ENCODE results near the gene CDK10. TPM values are rescaled to one million over a fixed set of nuclear protein-coding genes. Genes with fewer than 3 reads are reported as not detected.
"Not testable (repeated sequence)": the region's sequence is repeated elsewhere in the genome, so short reads cannot be mapped to it uniquely, and the experiment has no call there.

CDK10 gene
- total and polyA plus RNA-seq, 8 donors = 33.7 to 253 (median 59.4) TPM

DNA sequence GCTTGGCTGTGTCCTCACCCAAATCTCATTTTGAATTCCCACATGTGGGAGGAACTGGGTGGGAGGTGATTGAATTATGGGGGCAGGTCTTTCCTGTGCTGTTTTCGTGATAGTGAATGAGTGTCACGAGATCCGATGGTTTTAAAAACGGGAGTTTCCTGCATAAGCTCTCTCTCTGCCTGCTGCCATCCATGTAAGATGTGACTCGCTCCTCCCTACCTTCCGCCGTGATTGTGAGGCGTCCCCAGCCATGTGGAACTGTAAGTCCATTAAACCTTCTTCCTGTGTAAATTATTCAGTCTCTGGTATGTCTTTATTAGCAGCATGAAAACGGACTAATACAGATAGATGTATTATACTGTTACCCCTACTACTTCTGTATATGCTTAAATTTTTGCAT is 25.3 kb upstream of the CDK10 start:
- ATAC-seq (no peak), DNase-seq (peak in 1 of 6 donors; percentile 4), FAIRE-seq (no peak)
- H3K36me3 ChIP-seq = no peaks in the 10 kb centered on the region
- intact Hi-C loops (cut with DNase I) = no loop called here
- H3K27me3 ChIP-seq = no peaks in the 10 kb centered on the region
- TF ChIP-seq, protein P1, sequence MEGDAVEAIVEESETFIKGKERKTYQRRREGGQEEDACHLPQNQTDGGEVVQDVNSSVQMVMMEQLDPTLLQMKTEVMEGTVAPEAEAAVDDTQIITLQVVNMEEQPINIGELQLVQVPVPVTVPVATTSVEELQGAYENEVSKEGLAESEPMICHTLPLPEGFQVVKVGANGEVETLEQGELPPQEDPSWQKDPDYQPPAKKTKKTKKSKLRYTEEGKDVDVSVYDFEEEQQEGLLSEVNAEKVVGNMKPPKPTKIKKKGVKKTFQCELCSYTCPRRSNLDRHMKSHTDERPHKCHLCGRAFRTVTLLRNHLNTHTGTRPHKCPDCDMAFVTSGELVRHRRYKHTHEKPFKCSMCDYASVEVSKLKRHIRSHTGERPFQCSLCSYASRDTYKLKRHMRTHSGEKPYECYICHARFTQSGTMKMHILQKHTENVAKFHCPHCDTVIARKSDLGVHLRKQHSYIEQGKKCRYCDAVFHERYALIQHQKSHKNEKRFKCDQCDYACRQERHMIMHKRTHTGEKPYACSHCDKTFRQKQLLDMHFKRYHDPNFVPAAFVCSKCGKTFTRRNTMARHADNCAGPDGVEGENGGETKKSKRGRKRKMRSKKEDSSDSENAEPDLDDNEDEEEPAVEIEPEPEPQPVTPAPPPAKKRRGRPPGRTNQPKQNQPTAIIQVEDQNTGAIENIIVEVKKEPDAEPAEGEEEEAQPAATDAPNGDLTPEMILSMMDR (IDR thresholded peaks at IDR 0.05) = no peak
- no peak overlapping the region for H3K27ac ChIP-seq
- H3K4me3 ChIP-seq = no peak overlapping the region
- no peaks in the 10 kb centered on the region for H3K9me3 ChIP-seq
- WGBS, 2 donors = 94 to 95% methylated on average over 9 of the region's 9 CpGs
- peaks cover 10 to 12% (median 11%) of the 10 kb centered on the region in 3 donors for H3K4me1 ChIP-seq

DNA sequence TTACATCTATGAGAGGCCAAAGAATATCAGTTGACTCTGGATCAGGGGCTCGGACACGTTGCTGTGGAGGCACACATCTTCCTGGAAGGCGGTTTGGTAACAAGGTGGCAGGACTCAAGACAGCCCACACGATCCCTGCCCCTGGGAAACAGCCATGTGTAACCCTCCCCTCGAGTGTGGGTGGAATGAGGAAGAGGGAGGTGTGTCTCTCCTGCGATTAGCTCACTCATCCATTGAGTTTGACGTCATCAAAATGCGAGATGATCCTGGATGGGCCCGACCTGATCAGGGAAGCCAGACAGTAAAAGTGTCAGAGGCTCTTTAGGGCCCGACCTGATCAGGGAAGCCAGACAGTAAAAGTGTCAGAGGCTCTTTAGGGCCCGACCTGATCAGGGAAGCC is 22.3 kb upstream of the CDK10 start:
- H3K4me3 ChIP-seq; H3K36me3 ChIP-seq; FAIRE-seq; H3K27me3 ChIP-seq; intact Hi-C loops (cut with DNase I); H3K4me1 ChIP-seq; H3K27ac ChIP-seq; ATAC-seq; H3K9me3 ChIP-seq: not testable (repeated sequence)
- 84 to 86% methylated on average over 9 to 10 of the region's 11 CpGs for WGBS, 2 donors
- DNase-seq = peak in 1 of 6 donors; percentile 8

DNA sequence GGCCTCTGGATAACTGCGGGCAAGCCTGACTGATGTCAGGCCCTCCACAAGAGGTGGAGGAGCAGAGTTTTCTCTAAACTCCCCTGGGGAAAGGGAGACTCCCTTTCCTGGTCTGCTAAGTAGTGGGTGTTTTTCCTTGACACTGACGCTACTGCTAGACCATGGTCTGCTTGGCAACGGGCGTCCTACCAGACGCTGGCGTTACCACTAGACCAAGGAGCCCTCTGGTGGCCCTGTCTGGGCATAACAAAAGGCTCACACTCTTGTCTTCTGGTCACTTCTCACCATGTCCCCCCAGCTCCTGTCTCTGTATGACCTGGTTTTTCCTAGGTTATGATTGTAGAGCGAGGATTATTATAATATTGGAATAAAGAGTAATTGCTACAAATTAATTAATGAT is 19.5 kb upstream of the CDK10 start:
- H3K27ac ChIP-seq; H3K4me1 ChIP-seq; H3K27me3 ChIP-seq; H3K36me3 ChIP-seq; FAIRE-seq; H3K4me3 ChIP-seq; intact Hi-C loops (cut with DNase I); H3K9me3 ChIP-seq; ATAC-seq: not testable (repeated sequence)
- peak in 1 of 6 donors; percentile 13 for DNase-seq
- 27 to 54% methylated on average over 7 of the region's 7 CpGs for WGBS, 2 donors

DNA sequence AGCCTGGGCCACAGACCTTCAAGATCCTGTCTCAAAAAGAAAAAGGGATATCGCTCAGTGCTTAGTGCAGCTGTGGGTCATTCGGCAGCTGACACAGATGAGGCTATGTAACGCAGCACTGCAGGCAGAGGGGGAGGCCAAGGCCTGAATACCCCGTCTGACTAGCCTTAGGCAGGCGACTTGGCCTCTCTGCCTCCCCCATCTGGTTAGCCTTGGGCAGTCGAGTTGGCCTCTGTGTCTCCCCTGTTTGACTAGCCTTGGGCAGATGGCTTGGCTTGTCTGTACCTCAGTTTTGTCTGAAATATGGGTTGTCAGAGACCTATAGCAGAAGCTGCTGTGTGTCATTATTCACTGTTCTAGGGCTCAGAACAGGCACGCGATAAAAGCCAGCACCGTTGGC is 18.9 kb upstream of the CDK10 start:
- intact Hi-C loops (cut with DNase I) = no loop called here
- Histone ChIP-seq H3K27ac (no peak overlapping the region), H3K9me3 (no peaks in the 10 kb centered on the region), H3K4me3 (no peak overlapping the region), H3K36me3 (no peaks in the 10 kb centered on the region), H3K27me3 (no peaks in the 10 kb centered on the region), H3K4me1 (no peaks in the 10 kb centered on the region)
- TF ChIP-seq, protein P1 (IDR thresholded peaks at IDR 0.05) = no peak
- DNase-seq (peak in 1 of 6 donors; percentile 24), FAIRE-seq (no peak), ATAC-seq (no peak)
- WGBS, 2 donors = 78 to 90% methylated on average over 8 to 9 of the region's 9 CpGs

DNA sequence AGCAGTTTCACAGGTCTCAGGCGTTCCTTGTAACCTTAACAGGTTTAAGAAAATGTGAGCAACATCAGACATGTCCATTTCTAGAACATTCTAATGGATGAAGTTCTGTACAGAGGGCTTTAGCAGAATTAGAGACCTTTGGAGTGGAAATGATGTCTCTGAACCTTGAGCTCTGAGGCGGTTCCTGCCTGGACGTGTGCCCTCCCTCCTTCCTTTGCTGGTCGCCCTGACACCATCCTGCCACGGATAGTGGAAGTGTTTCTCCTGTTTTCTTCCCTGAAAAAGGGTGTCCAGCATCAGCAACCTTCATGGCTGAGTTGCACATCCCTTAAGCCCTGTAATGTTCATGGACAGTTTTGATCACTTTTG is 17.7 kb upstream of the CDK10 start:
- TF ChIP-seq, protein P1 (IDR thresholded peaks at IDR 0.05) = no peak
- Histone ChIP-seq H3K9me3 (no peaks in the 10 kb centered on the region), H3K27me3 (no peaks in the 10 kb centered on the region), H3K4me1 (no peaks in the 10 kb centered on the region), H3K4me3 (no peak overlapping the region), H3K27ac (no peak overlapping the region), H3K36me3 (no peaks in the 10 kb centered on the region)
- FAIRE-seq (no peak), DNase-seq (no peak), ATAC-seq (peak in 1 of 4 donors; percentile 43)
- 75 to 79% methylated on average over 5 of the region's 5 CpGs for WGBS, 2 donors
- intact Hi-C loops (cut with DNase I) = no loop called here

DNA sequence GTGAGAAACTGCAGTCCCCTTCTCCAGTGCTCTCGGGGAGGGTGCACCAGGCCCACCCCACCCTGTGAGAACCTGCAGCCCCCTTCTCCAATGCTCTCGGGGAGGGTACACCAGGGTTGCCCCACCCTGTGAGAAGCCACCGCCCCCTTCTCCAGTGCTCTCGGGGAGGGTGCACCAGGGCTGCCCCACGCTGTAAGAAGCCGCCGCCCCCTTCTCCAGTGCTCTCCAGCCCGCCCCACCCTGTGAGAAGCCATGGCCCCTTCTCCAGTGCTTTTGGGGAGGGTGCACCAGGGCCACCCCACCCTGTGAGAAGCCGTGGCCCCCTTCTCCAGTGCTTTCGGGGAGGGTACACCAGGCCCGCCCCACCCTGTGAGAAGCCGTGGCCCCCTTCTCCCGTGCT is 16.7 kb upstream of the CDK10 start:
- ATAC-seq (no peak), FAIRE-seq (no peak), DNase-seq (peak in 1 of 6 donors; percentile 53)
- Histone ChIP-seq H3K36me3 (no peaks in the 10 kb centered on the region), H3K27ac (no peak overlapping the region), H3K27me3 (no peaks in the 10 kb centered on the region), H3K4me1 (no peaks in the 10 kb centered on the region), H3K4me3 (no peak overlapping the region), H3K9me3 (no peaks in the 10 kb centered on the region)
- intact Hi-C loops (cut with DNase I) = no loop called here
- WGBS, 2 donors = 90 to 94% methylated on average over 7 to 13 of the region's 13 CpGs
- TF ChIP-seq, protein P1 (IDR thresholded peaks at IDR 0.05) = no peak
